IPS-18a (cell line): ENCODE measurements around the gene CTDP1.

Experiments
- H3K27ac ChIP-seq: one replicate; pipeline ENCODE4 v1.5.1; 2013; ENCODE audit warnings: low read length
- H3K27me3 ChIP-seq: one replicate; pipeline ENCODE4 v1.6.1; 2013; ENCODE audit warnings: mild to moderate bottlenecking, low read length; ENCODE audit not compliant: control insufficient read depth, insufficient read depth
- H3K36me3 ChIP-seq: one replicate; pipeline ENCODE4 v1.6.1; 2013; ENCODE audit warnings: low read depth, low read length; ENCODE audit not compliant: control insufficient read depth
- H3K4me1 ChIP-seq: one replicate; pipeline ENCODE4 v1.6.1; 2013; ENCODE audit warnings: low read depth, low read length; ENCODE audit not compliant: control insufficient read depth
- H3K4me3 ChIP-seq: one replicate; pipeline ENCODE4 v1.5.1; 2013; ENCODE audit warnings: low read length
- H3K9ac ChIP-seq: one replicate; pipeline ENCODE4 v1.6.1; 2013; ENCODE audit warnings: mild to moderate bottlenecking, low read length, moderate library complexity
- H3K9me3 ChIP-seq: one replicate; pipeline ENCODE4 v1.6.1; 2013; ENCODE audit warnings: low read depth, low read length; ENCODE audit not compliant: control insufficient read depth

The CTDP1 gene

DNA sequence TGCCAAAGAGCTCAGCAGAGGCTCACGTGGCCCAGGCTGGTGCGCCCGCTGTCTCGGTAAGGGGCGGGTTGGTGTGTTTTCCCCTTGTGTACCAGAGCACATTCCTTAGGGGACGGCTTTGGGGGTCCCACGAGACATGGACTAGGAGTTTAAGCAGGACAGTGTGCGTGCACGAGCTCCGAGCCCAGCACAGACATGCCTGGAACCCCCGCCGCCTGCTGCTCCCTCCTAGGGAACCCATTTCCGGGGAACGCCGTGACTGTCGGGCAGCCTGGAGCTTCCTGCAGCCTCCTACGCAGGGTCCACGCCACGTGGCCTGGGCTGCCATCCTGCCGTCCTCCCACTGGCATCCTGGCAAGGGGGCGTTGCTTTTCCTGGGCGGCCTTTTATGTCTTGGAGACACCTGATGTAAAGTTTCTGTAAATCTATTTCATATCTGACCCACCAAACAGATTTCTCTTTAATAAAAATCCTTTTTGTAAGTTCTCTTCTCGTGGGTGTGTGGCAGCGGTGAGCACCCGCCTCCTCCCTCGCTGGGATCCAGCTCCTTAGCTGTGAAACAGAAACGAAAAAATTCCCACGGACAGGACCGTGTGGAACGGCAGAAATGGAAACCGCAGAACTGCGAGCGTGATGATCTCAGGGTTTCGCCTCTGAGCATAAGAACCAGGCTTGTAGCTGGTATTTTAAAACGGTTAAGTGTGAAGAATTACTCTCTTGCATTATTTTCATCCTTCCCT, 74.6 kb downstream of the CTDP1 start:
- no peaks in the 10 kb centered on the region for H3K9me3 ChIP-seq
- peaks cover 8% of the 10 kb centered on the region for H3K36me3 ChIP-seq
- H3K4me1 ChIP-seq, result no peaks in the 10 kb centered on the region
- H3K27me3 ChIP-seq, result no peaks in the 10 kb centered on the region
- H3K27ac ChIP-seq, result no peak overlapping the region
- no peak overlapping the region for H3K9ac ChIP-seq
- H3K4me3 ChIP-seq, result no peak overlapping the region

DNA sequence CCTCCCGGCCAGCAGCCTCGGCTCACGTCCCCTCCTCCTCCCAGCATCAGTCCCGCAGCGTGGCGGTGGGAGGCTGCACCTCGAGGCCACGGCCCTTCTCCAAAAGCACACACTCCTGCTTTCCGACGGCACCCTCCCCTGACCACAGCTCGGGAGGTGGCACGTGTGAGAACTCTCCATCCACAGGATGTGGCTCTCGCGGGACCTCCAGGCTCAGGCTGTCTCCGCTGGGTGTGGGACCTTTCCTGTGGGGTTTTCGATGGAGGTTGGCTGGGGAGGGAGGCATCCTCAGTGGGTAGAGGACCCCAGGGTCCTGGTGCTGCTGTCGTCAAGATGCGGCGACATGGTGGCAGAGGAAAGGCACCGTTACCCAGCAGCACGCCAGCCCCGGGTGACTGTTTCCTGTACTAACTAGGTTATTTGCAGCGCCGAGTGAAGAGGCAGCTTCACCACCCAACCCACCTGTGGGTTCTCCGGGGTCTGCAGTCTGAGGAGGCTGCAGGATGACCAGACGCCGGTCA, 75.3 kb downstream of the CTDP1 start:
- Histone ChIP-seq H3K27ac (no peak overlapping the region), H3K9me3 (no peaks in the 10 kb centered on the region), H3K9ac (no peak overlapping the region), H3K36me3 (peaks cover 8% of the 10 kb centered on the region), H3K27me3 (no peaks in the 10 kb centered on the region), H3K4me3 (no peak overlapping the region), H3K4me1 (no peaks in the 10 kb centered on the region)

DNA sequence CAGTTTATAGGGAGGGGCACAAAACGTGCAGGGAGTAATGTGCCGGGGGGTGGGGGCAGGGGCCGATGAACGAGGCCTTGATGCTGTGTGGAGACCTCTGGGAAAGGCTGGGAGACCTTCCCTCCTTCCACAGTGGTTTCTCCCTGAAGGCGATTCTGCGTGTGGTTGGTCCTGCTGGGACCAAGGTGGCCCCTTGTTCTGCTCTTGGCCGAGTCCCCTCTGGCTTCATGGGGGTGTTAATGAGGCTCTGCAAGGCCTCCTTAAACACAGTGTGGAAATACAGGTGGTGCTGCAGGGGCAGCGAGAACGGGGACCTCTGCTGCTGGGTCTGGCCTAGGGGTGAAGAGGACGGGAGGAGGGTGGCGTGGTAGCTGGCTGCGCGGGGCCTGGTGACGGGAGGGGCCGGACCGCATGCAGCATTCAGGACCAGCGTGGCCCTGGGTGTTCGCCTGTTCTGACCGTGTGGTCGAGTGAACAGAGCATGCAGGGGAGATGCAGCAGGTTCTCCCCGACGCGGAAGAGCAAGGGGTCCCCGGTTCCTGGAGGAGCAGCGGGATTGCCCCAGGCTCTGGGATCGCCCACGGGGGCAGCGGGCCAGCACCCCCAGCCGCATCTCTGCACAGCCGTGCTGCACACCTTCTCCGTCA, 76.0 kb downstream of the CTDP1 start:
- Histone ChIP-seq H3K9ac (no peak overlapping the region), H3K27ac (no peak overlapping the region), H3K4me1 (no peaks in the 10 kb centered on the region), H3K27me3 (no peaks in the 10 kb centered on the region), H3K9me3 (no peaks in the 10 kb centered on the region), H3K4me3 (no peak overlapping the region), H3K36me3 (peaks cover 8% of the 10 kb centered on the region)

DNA sequence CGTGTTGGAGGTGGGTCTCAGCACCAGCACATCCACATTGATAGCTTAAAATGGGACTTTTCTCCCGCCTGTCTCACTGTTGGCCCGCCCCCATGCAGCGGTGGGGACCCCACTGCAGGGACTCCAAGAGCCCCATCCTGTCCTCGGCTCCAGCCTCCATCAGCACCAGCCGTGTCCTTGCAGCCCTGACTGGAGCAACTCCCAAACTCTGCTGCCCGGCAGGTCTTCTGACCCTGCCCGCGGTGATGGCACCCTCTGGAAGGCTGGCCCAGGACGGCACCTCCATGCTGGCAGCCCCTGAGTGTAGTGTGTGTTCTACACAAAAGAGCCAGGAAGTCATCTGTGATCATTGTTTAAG, 76.5 kb downstream of the CTDP1 start:
- Histone ChIP-seq H3K36me3 (peaks cover 8% of the 10 kb centered on the region), H3K27ac (no peak overlapping the region), H3K9ac (no peak overlapping the region), H3K9me3 (no peaks in the 10 kb centered on the region), H3K4me1 (no peaks in the 10 kb centered on the region), H3K4me3 (no peak overlapping the region), H3K27me3 (no peaks in the 10 kb centered on the region)

DNA sequence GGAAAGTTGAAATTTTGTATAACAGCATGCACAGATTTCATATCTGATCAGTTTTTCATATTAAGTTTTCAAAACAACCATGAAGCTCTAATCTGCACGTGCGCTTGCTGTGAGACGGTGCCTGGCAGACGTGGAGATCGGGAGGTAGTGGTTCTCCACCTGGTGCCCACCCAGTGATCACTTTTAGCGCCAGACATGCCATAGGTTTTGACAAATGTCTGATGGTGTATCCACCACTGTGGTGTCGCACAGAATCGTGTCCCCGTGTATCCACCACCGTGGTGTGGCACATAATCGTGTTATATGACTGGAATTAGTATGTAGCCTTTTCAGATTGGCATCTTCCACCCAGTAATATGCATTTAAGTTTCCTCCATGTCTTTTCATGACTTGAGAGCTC, 77.2 kb downstream of the CTDP1 start:
- Histone ChIP-seq H3K4me1 (no peaks in the 10 kb centered on the region), H3K9ac (no peak overlapping the region), H3K36me3 (peaks cover 8% of the 10 kb centered on the region)

DNA sequence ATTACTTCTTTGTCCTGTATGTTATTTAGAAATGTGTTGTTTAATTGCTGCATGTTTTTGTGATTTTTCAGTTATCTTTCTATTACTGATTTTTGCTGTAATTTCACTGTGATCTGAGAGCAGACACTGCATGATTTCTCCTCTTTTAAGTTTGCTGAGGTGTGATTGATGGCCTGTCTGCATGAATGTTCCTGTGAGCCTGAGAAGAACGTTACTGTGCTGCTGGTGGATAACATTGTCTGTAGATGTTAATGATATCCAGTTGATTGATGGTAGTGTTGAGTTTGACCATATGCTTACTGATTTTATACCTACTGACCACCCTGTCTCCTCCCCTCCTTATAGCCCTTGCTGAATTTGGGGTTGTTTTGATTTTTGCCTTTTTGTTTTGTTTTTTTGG, 80.7 kb downstream of the CTDP1 start:
- H3K27ac ChIP-seq, result no peak overlapping the region
- H3K9ac ChIP-seq, result no peak overlapping the region
- H3K4me3 ChIP-seq, result no peak overlapping the region
- no peaks in the 10 kb centered on the region for H3K27me3 ChIP-seq
- H3K36me3 ChIP-seq, result no peaks in the 10 kb centered on the region
- H3K4me1 ChIP-seq, result no peaks in the 10 kb centered on the region
- H3K9me3 ChIP-seq, result no peaks in the 10 kb centered on the region

More for the DNA sequence above, 77.2 kb downstream of the CTDP1 start:
- no peak overlapping the region for H3K4me3 ChIP-seq
- H3K27ac ChIP-seq, result no peak overlapping the region
- H3K27me3 ChIP-seq, result no peaks in the 10 kb centered on the region
- H3K9me3 ChIP-seq, result no peaks in the 10 kb centered on the region

DNA sequence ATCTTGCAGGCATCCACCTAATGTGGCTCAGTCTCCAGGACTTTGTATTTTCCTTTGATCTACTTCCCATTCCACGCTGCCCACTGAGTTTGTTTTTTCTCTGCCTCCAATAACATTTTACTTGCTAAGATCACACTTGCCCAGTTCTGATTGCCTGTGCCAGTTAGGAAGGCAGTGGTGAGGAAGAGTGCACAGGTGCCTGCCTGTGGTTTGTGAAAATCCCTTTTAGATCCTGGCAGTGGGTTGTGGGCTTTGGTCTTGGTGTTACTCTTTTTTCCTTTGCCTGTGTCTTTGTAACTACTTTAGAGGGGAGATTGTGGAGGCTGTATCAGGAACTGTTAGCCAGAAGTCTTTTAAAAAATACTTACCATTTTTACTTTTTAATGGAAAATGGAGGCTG, 81.3 kb downstream of the CTDP1 start:
- H3K9me3 ChIP-seq, result no peaks in the 10 kb centered on the region
- H3K27me3 ChIP-seq, result no peaks in the 10 kb centered on the region
- no peak overlapping the region for H3K9ac ChIP-seq
- H3K36me3 ChIP-seq, result no peaks in the 10 kb centered on the region
- no peak overlapping the region for H3K4me3 ChIP-seq
- no peaks in the 10 kb centered on the region for H3K4me1 ChIP-seq
- no peak overlapping the region for H3K27ac ChIP-seq

DNA sequence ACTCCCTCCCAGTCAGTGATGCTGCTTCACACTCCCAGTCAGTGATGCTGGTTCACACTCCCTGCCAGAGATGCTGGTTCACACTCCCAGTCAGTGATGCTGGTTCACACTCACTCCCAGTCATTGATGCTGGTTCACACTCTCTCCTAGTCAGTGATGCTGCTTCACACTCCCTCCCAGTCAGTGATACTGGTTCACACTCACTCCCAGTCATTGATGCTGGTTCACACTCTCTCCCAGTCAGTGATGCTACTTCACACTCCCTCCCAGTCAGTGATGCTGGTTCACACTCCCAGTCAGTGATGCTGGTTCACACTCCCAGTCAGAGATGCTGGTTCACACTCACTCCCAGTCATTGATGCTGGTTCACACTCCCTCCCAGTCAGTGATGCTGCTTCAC, 83.8 kb downstream of the CTDP1 start:
- Histone ChIP-seq H3K9me3 (peaks cover 2% of the 10 kb centered on the region), H3K27ac (no peak overlapping the region), H3K9ac (no peak overlapping the region), H3K4me3 (no peak overlapping the region), H3K4me1 (no peaks in the 10 kb centered on the region), H3K36me3 (no peaks in the 10 kb centered on the region), H3K27me3 (no peaks in the 10 kb centered on the region)

DNA sequence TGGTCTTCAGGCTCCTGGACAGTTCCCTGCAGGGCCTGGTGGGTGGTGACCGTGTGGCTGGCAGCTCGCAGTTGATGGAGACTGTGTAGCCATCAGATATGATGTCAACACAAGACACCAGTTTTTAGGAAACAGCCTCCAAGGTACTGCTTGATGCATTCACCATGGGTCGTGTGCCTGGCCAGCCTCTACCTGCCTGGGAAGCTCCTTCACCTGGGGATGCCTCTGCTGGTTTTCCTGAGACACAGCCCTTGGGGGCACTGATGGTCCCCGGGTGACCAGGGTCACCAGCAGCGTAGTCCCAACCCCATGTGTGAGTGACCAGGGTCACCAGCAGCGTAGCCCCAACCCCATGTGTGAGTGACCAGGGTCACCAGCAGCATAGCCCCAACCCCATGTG, 84.5 kb downstream of the CTDP1 start:
- H3K36me3 ChIP-seq, result no peaks in the 10 kb centered on the region
- no peak overlapping the region for H3K9ac ChIP-seq
- H3K4me1 ChIP-seq, result no peaks in the 10 kb centered on the region
- no peaks in the 10 kb centered on the region for H3K27me3 ChIP-seq
- H3K4me3 ChIP-seq, result no peak overlapping the region
- H3K27ac ChIP-seq, result no peak overlapping the region
- peaks cover 2% of the 10 kb centered on the region for H3K9me3 ChIP-seq

DNA sequence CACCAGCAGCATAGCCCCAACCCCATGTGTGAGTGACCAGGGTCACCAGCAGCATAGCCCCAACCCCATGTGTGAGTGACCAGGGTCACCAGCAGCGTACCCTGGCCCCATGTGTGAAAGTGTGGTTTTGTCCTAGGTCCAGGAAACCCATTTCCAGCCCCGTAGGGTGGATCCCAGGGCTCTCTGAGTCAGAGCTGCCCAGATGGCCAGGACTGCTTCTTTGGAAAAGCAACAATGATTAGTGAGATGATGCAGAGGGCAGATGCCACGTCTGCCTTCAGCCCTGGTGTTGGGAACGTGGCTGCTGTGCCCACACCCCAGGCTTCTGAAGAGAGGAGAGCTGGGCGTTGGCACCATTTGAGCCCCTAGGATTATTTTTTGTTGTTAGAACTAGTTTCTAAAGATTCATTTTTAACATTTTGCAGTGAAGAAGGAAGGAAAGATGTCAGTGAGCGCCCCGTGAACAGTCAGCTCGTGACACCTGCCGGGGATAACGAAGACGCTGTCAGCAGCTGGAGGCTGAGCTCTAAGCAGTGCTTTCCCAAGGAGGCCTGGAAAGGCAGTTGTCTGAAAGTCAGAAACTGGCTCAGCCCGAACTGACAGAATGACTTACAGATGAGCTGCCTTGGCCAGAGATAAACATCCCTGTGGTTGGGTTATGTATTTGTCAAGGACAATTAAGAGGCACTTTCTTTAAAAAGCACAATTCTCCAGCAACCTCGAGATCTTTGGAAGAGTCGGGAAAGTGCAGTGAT, 86.1 kb downstream of the CTDP1 start:
- Histone ChIP-seq H3K9ac (no peak overlapping the region), H3K9me3 (peaks cover 2% of the 10 kb centered on the region), H3K4me3 (no peak overlapping the region), H3K4me1 (no peaks in the 10 kb centered on the region), H3K27ac (no peak overlapping the region), H3K36me3 (no peaks in the 10 kb centered on the region), H3K27me3 (no peaks in the 10 kb centered on the region)

DNA sequence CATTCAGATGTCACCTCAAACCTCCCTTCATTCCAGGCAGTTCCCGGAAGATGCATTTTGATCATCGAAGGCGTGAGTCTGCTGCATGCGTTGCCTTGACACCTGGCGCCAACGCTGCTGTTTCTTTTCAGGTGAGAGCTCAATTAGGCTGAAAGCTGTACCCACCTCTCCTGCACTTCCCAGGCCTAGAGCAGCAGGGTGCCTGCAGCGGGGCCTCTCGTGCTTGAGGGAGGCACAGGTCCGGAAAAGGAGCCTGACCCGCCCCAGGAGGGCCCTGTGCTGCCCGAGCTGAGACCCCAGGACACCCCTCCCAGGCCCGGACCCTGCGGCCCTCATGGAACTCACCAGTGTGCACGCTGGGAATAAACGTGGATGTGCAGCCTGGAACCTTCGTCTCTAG, 86.7 kb downstream of the CTDP1 start:
- H3K4me3 ChIP-seq, result no peak overlapping the region
- H3K4me1 ChIP-seq, result no peaks in the 10 kb centered on the region
- H3K36me3 ChIP-seq, result no peaks in the 10 kb centered on the region
- H3K27ac ChIP-seq, result no peak overlapping the region
- H3K9me3 ChIP-seq, result peaks cover 2% of the 10 kb centered on the region
- no peaks in the 10 kb centered on the region for H3K27me3 ChIP-seq
- H3K9ac ChIP-seq, result no peak overlapping the region
